HG02840 (cell line): ENCODE results near the gene ZNF669.

ENCODE experiments used
- ATAC-seq: cut with Tn5 transposase; IDR thresholded peaks from one replicate; pipeline ENCODE4 v1.9.1; 2021; ENCODE audit warnings: mild to moderate bottlenecking, moderate library complexity, moderate number of reproducible peaks; ENCODE audit not compliant: unreplicated experiment, low FRiP score

Gene ZNF669

DNA sequence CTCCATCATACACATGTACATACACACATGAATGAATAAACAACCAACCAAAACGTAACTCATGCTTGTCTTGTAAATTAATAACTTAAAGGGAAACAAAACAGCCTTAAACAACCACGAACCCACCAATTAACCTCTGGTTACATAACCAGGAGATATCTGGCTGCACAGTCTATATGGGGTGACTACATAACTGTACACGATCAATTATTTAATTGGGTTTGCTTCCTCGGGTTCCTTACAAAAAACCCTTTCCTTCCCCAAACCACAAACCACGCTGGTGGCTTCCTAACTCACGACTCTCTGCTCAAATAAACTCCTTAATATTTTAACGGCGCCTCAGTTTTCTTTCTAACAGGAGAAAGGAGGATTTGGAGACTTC, 26.3 kb downstream of the ZNF669 start:
- peak; percentile 18 for ATAC-seq

DNA sequence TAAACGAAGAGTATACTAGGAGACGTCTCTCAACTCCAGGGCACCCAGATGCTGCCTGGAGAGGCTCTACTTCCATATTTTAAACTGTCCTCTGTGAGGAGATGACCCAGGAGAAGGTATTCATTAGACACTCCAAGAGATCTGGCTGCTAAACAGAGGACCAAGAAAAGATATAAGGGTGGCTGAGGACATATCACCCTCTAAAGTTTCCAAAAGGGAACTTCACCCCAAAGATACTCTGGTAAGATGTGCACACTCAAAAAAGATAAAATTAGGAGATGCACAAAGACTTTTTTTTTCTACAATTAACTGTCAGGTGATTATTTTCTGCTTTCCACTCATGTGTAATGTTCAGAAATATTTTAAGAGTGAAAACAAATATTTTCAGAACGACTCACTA, 26.9 kb downstream of the ZNF669 start:
- no peak for ATAC-seq

DNA sequence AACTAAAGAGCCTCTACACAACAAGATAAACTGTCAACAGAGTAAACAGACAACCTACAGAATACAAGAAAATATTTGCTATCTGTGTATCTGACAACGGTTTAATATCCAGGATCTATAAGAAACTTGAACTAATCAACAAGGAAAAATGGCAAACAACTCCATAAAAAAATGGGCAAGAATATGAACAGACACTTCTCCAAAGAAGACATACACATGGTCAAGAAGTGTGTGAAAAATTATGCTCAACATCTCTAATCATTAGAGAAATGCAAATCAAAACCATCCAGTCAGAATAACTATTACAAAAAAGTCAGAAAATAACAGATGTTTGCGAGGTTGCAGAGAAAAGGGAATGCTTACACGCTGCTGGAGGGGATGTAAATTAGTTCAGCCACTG, 33.5 kb downstream of the ZNF669 start:
- no peak for ATAC-seq

DNA sequence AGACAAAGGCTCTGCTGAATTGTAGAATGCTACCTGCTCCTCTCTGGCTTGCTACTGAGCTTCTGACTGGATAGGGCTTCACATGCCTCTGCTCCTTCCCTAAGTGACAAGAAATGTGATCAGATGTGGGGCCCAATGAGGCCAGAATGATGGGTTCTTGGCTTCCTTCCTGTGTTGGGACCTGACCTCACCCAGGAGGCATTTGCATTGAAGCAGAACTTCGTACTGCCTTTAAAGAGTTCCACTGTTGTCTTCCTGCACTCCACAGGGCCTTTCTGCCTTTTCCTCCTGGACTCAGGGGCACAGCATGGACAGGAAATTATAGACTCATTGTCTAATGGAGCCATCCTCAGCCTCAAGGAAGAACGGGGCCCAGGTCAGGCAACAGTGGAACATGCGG, 39.9 kb downstream of the ZNF669 start:
- no peak for ATAC-seq

DNA sequence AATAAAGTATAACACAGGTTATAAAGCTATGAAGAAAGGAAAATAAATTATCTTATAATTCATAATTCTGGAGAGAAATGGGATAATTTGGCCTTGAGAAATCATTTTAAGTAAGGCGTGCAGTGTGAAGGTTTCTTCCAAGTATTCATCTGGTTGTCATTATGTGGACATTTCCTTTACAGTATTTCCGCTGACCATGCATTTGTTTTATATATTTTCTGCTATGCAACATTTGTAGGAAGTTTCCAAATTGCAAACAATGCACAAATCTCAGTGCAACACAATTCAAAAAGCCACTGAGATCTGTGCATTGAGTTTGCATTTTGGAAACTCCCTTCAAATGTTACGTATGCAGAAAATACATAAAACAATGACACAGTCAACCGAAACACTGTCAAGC, 43.4 kb downstream of the ZNF669 start:
- no peak for ATAC-seq

DNA sequence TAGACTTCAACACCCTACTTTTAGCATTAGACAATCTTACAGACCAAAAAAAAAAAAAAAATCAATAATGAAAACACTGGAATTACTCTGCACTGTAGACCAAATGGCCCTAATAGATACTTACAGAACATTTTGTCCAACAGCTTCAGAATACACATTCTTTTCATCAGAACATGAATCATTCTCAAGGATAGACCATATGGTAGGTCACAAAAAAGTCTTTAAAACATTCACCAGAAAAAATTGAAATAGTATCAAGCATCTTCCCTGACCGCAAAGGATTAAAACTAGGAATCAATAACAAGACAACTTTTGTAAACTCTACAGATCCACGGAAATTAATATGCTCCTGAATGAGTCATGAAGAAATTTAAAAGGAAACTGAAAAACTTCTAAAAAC, 48.1 kb downstream of the ZNF669 start:
- no peak for ATAC-seq

DNA sequence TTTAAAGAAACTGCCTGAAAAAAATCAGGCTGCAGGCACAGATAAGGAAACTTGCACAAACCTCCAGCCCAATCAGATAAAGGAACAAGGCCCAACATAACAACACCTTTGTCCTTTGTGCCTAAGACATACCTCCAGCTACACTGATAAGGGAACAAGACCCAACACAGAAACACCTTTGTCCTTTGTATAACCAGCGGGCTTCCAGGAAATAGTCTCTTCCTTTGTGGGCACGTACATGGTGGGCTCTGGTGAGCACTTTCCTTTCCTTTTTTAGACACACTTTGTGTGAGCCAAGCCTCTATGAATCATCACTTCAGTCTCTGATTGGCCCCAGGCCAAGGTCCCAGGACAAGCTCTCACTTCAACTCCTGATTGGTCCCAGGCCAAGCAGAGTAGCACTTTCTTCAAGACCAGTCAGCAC, 49.2 kb downstream of the ZNF669 start:
- no peak for ATAC-seq
